ENCODE measurements around the gene PNPLA5.

GRCh38 chr22:43853328-43853931, 38.4 kb downstream of the PNPLA5 start:
- TF ChIP-seq, protein P1, sequence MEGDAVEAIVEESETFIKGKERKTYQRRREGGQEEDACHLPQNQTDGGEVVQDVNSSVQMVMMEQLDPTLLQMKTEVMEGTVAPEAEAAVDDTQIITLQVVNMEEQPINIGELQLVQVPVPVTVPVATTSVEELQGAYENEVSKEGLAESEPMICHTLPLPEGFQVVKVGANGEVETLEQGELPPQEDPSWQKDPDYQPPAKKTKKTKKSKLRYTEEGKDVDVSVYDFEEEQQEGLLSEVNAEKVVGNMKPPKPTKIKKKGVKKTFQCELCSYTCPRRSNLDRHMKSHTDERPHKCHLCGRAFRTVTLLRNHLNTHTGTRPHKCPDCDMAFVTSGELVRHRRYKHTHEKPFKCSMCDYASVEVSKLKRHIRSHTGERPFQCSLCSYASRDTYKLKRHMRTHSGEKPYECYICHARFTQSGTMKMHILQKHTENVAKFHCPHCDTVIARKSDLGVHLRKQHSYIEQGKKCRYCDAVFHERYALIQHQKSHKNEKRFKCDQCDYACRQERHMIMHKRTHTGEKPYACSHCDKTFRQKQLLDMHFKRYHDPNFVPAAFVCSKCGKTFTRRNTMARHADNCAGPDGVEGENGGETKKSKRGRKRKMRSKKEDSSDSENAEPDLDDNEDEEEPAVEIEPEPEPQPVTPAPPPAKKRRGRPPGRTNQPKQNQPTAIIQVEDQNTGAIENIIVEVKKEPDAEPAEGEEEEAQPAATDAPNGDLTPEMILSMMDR (IDR thresholded peaks at IDR 0.05; ENCODE audit: low read depth, low read length): no peak
- no peak for TF ChIP-seq EZH2phosphoT487 (IDR thresholded peaks at IDR 0.05; ENCODE audit: low read depth)
